DMS79 (cell line): ENCODE data around the gene G0S2.

Experiments used
- DNase-seq: peaks from one replicate; lab custom pipeline; 2025; lab: John Stamatoyannopoulos, UW

G0S2 gene, protein sequence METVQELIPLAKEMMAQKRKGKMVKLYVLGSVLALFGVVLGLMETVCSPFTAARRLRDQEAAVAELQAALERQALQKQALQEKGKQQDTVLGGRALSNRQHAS

DNA sequence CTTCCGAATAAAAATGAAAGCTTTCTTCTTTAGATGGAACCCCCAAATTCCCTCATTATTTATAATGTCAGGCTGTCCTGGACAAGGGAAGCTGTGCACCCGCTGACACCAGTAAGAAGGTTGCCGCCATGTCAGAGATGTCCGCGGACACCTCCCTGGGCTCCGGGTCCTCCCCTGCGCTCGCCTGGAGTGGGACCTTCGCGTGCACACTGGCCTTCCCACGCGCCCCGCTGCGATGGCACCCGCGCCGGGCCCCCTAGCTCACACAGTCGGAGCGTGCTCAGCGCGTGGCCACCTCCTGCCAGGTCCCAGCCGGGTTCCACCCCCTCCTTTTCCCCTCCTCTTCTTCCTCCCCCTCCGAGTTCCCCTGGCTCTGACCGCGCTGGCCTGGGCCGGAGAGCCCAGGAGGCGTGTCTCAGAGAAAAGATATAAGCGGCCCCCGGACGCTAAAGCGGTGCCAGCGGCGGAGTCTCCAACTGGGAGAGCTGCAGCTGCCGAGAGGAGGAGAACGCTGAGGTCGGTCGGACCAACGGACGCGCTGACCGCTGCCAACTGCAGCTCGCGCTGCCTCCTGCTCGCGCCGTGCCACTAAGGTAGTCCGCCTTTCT is at the start of gene G0S2:
Gene G0S2 (plus strand): TSS at position 456 of the 608 bp plus-strand sequence. CDS start 273 bp downstream, outside the sequence.
- DNase-seq = no peak

DNA sequence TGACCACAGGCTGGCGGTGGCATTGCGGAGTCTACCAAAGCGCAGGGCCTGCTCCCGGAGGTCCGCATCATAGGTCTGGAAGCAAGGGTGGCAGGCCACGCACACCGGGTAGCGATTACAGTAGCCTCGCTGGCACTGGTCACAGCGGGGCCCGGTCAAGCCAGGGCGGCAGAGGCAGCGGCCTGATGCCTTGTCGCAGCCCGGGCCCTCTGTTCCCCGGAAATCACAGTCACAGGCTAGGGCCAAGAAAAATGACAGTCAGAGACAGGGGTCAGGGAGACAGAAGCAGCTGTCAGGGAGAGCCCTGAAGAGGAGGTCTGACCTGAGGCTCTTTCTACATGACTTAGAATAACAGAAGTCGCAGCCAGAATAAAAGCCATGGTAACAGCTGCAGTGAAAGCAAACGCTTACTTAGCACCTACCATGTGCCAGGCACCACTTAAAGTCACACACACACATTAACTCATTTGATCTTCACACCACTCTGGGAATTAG is 49.4 kb upstream of the G0S2 start:
- DNase-seq = no peak

DNA sequence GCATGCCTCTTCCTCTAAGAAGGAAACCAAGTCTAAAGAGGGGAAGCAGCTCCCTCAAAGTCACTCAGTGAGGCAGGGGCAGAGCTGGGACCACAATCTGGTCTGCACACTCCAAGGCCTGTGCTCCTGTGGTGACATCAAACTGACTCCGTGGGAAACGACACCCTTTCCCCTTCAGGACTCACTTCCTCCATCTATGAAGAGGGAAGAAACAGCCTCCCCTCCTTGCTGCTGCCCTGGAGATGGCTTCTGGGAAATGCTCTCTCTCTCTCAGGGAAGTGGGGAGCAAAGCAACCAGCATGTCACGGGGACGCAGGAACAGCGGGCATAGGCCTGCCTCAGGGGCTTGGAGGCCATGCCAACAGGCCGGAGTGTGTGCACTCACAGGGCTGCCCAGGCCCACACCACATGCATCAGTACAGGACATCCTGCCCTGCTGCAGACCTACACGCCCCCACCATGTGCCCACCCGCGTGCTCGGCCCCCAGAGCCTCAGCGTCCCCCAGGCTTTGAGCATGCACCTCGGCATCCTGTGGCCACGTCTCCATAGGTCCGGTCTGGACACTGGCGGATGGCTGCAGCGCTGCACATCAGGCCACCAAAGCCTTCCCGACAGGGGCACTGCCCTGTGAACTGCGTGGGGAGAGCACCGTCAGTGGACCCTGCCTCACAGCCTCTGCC is 48.7 kb upstream of the G0S2 start:
- no peak for DNase-seq

DNA sequence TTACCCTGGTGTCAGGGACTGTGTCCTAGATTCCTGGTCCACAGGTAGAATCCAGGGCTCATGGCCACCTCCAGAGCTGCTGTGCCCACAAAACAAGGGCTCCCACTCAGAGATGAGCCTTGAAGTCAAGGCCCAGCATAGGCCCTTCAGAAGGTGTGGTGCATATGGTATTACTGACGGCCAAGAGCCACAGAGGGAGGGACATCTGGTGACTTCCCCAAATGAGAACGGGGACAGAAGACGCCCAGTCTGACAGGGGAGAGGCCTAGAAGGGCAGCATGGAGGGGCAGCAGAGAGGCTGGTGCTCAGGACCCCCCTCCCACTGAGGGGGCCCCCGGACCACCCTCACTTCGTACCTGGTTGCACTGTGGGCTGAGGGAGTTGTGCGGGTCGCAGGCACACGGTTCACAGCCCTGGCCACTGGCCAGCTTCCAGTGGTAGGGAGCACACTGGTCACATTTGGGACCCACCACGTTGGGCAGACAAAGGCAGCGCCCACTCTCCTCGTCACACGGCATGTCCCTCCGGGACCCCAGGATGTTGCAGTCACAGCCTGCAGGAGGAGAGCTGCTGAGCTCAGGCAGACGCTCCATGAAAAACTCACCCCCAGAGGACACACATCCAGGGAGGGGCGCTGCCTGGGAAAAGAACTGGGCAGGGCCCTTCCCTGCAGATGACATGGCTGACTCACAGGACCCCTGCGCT is 48.0 kb upstream of the G0S2 start:
- DNase-seq = no peak

DNA sequence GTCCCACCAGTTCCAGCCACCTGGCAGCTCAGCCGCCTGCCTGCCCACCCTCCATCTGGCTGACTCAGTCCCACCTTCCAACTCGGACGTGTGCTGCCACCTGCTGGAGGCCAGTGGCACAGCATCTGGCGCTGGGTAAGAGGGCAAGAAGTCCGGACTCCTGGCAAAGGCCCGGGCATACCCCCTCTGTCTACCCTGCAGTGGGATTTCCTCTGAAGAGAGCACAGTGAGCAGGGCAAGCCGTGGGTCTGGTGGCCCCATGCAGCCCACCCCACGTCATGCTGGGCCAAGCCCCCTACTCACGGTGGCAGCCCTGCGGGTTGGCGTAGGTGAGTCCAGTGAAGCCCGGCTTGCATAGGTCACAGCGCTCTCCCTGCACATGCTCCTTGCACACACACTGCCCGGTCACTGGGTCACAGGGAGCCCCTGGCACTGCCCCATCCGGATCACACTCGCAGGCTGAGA is 47.4 kb upstream of the G0S2 start:
- DNase-seq = no peak

DNA sequence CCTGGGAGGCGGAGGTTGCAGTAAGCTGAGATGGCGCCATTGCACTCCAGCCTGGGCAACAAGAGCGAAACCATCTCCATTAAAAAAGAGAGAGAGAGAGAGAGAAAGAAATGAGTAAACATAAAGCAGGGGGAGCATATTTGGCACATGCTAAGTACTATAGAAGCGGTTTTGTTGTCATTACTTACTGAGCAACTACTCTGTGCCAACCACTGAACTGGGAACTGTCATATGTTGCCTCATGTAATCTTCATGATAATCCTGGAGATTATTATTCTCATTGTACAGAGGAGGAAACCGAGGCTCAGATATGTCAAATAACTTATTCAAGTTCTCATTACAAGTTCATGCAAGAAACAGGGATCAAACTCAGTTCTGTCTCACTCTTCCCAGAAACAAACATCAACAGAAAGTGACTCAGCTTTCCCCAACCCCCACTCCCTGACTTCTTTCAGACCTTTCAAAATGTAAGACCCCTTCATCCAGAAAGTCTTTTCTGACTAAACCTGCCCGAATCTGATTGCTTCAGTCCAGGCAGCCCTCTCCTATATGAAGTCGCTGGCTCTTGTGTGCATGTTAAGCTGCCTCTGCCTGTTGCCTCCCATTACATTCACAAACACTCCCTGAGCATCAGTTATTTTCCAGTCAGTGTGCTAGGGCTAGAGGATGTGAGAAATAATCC is 46.5 kb upstream of the G0S2 start:
- DNase-seq = no peak

DNA sequence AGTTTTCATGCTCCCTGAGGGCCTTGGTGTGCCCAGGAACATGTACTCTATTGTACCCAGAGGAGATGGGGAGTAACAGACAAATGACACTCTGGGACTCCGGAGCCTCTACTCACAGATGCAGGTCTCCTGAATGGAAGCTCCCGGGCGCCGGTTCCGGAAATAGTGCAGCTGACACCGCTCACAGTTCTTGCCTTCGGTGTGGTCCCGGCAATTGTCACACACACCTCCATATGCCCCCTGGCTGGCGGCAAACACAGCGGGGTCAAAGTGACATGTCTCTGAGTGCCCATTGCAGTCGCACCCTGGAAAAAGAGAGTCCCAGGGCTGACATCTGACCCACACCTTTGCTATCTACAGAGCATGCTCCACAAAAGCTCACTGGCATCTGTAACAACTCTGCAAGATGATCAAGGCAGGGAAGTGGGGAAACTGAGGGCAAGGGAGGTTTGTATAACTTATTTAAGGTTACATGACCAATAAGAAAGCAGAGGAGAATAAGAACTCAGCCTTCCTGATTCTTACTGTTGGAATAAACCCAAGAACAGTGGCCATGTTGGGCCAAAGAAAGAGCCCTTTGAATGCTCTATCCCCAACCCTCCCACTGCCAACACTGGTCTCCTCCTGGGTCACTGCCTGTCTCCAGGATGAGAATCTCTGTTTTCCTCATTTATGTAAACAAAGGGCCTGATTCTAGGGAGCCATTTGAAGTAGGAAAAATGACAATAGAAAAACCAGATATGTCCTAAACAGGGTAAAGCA is 45.4 kb upstream of the G0S2 start:
- no peak for DNase-seq

DNA sequence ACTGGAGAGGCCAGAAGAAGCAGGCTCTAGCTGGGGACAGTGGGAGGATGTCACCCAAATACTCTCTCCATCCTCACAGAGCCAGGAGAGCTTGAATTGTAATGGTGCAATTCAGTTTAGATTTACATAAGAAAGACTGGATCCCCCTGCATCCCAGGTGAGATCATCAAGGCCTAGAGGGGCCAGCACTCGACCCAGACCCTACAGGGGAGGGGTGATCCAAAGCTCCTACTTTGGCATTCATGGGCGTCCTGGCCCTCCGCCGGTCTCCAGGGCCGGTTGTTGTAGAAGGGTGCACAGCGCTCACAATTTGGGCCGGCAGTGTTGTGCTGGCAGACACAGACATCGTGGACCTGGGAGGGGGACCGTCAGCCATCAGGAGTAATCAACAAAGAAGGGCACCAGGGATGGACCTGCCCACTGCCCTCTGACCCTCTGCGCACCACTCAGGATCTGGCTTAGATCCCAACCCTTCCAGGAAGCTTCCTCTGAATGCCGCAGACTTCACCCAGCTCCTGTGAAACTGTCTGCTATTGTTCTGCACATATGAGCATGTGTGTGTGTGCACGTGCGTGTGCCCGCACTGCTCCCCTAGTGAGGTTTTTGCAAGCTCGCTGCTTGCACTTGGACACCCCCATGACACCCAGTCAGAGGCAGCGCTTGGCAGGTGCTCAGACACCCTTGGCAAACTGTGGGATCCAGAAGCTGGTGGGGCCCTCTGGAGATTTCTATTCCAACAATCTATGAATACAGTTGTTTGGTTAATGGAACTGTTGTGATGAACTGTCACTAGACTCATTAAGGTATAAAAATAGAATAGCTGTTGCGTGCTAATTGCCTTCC is 44.6 kb upstream of the G0S2 start:
- DNase-seq = no peak

DNA sequence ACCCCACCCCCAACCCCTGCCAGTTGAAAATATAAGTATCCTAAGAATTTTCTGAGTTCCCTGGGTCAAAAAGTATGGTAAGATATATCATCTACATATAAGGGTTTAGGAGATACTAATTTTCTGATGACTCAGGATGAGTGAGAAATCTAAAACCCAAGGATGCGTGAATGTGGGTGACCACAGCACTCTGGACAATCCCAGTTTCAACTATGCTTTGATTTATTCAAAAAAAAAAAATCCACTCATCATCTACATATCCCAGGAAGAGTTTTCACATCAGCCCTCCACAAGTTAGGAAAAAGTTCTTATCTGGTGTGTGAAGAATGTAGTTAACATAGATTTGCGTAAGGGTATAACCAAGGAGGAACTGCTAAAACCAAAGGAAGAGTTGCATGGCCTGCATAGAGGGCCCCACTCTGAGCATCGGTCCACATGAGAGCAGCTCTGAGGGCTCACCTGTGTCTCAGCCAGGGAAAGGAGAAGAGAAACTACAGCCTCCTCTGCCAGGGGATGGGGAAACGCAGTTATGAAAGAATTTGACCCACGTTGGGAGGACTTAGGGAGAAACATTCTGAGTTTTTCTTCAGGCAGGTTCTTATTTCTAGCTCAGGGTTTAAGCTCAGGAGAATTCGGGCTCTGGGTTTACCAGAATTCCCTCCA is 41.7 kb upstream of the G0S2 start:
- DNase-seq = no peak

DNA sequence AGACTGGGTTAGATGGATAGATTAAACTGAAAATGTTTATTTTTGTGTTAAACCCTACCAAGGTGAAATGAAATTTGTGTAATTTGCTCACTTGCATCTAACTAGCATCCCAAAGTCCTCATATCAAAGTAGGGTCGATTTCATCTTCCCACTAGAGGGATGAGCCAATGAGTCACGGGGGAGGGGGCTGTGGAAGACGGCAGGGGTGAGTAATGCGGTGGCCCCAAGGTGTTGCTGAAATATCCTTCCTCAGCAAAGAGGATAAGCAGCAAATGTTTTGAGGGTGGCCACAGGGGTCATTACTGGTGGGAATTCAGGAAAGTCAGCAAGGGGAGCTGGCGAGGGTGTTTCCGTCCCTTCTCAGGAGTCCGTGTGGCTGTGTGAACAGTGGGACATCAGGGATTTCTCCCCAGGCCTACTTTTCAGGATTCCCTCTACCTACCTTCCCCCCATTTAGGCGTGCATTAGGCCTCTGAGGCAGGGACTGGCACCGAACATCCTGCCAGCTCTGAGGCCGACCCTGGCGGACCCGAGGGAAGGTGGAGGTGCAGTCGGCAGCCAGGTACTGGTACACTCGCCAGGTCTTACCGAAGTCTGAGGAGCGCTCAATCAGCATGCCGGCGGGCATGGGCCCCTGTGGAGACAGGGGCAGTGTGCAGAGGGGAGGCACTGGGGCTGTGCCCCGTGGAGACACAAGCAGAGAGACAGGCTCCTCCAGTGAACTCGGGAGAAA is 41.0 kb upstream of the G0S2 start:
- no peak for DNase-seq

DNA sequence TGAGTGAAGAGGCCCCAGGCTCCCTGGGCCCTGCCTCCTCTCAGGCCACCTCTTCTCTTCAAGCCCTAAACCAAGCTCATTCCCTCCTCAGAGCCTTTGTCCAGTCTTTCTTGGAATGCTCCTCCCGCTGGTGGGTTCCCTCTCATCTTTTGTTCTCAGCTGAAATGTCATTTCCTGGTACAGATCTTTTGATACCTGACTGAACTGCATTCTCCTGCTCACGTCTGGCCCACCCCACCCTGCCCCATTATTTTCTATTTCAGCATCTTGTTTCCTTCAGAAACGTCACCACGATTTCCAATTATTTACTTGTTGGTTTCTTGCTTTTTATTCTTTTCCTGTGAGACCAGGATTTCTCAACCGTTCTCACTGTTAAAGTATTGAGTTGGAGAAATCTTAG is 39.4 kb upstream of the G0S2 start:
- DNase-seq = no peak

DNA sequence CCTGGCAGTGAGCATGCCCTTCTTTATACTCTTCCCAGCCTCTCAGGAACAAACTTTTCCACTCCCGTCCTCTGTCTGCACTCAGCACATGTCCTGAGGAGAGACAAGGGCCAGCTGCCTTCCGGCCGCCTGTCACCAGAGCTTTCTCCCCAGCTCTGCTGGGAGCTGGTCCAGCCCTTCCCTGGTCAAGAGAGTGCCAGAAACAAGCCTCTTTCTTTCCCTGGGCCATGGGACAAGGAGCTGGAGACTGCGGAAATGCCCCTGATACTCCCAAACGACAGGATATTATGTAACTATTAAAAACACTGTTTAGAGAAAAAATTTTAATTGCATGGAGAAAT is 33.4 kb upstream of the G0S2 start:
- DNase-seq = no peak

DNA sequence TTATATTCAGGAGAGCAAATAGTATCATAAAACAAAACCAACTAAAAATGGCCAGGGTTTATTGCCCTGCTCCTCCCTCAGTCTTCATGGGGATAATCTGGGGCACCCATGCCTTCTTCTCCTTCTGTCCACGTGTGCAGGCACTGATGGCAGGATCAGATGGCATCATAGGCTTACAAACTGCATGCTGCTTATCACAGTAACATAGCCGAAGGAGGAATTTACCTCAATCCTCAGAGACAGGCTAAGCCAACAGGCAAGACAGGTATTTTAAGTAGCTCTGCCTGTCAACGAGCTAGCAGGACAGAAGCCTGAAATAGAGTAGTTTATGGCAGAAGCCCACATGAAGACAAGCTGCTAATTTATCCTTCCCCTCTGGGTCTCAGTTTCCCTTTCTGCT is 32.4 kb upstream of the G0S2 start:
- no peak for DNase-seq

DNA sequence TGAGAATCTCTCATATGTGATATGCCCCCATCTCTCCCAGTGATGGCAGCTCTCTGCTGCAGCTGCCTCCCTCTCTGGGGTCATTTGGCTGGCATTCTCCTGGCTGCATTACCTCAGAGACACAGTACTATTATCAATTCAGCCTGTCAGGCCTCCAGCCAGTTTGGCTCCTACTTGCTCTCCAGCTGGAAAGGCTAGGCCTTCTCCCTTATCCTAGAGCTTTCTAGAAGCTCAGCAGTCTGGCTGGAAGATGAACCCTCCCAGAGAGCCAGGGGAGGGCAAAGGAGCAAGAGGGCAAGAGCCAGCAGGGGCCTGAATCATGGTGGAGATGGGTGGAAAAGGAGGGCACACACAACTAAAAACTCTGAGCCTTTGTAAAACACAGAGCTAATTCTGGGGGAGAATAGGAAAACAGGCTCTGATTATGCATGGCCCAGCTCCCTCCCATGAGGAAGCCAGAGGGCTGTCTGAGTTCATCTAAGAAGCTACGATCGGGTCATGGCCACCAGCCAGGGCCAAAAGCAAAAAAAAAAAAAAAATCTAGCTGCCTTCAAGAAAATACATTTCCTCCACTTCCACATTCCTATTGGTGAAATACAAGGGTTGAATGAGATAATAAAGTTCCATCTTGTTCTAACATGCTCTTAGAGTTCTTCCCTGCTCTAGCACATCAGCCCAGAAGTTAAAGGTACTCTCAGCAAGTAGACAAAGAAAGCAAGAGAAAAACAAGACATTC is 31.8 kb upstream of the G0S2 start:
- no peak for DNase-seq

DNA sequence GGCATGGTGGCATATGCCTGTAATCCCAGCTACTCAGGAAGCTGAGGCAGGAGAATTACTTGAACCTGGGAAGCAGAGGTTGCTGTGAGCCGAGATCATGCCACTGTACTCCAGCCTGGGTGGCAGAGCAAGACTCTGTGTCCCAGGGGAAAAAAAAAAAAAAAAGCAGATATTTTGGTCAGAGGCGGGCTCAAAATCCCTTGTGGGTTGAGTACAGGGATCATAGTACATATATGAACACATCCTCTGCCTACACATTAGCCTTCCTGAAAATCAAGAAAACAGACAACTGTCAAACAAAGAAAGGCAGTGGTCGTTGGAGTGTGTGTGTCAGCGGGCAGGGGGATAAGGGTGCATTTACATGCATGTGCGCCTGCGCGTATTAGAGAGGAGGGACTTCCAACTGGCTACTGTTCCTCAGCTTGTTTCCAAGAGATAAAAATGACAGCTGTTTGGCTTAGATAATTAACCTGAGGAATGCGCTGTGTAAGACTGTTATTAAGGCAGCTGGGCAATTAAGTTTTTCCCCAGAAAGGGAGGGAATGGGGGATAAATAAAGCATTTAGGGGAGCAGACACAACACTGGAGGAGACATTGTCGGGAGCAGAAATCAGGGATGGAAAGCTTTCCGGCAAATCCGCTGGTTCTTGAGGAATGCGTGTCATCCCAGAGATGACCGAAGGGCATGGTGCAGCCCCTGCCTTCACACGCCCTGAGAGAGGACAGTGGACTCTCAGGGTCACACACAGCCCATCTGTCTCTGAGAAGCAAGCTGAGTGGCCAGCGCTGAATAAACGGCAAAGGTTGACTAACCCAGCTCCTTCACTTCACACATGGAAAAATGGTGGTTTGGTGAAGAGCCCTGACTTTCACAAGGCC is 29.4 kb upstream of the G0S2 start:
- no peak for DNase-seq

DNA sequence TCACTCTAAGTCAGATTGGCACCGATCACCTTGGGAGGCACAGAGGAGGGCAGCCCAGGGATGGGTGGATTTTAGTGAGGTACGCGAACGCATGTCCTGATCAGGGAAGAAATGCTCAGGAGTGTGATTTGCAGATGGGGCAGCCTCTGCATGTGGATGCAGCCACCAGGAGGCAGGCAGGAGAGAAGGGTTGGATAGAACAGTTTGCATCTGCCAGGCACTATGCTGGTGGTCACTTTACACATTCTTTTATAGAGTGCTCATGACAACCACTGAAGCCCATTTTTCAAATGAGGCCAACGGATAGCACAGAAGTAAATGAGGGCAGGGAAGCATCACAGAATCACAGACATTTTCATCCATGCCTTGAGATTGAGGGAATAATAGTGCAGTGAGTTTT is 28.7 kb upstream of the G0S2 start:
- DNase-seq = no peak

DNA sequence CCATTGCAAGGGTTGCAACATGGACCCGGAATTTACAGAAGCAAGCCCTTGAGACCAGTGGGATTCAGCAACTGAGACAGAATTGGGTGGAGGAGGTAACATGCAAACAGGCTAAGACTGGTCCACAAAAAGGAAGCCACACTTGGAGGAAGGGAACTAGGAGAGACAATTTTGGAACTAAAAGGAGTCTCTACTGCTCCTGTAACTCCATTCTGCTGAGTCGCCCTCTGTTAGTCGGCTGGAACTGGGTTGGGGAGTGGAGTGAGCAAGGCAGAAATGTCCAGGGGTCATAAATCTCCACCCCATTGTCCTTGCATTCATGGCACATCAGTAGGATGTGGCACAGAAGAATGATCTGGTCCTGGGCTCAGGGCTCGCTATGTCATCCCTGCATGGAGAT is 28.1 kb upstream of the G0S2 start:
- DNase-seq = no peak

DNA sequence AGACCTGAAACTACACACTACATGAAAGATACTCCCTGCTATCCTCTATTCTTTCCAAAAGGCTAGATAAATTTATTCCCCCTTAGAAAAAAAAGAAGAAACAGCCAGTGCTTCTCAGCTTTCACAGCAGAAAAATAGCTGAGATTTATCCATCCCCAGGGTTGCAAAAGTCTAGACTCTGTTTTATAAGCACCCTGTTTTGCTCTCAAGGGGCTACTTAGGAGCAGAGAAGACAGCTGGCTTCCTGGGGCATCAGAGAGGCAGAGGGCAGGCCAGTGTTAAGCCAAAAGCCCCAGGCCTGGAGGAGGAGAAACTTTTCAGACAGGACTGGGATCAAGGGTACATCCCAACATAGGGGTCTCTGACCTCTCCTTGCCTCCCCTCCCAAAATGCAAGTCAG is 26.9 kb upstream of the G0S2 start:
- DNase-seq = no peak
